ENCODE data around the gene RNF157. TPM values are rescaled to one million over a fixed set of nuclear protein-coding genes. Genes with fewer than 3 reads are reported as not detected.
A peak's percentile ranks its signal among the peaks of the same experiment; 100 is the strongest.

Gene RNF157
- total and polyA plus RNA-seq, 10 of the 15 experiments (the other 5 are each of a cell fraction or from before 2014, with no cell fraction given): 1.4 to 15.9 (median 9.6) TPM

DNA sequence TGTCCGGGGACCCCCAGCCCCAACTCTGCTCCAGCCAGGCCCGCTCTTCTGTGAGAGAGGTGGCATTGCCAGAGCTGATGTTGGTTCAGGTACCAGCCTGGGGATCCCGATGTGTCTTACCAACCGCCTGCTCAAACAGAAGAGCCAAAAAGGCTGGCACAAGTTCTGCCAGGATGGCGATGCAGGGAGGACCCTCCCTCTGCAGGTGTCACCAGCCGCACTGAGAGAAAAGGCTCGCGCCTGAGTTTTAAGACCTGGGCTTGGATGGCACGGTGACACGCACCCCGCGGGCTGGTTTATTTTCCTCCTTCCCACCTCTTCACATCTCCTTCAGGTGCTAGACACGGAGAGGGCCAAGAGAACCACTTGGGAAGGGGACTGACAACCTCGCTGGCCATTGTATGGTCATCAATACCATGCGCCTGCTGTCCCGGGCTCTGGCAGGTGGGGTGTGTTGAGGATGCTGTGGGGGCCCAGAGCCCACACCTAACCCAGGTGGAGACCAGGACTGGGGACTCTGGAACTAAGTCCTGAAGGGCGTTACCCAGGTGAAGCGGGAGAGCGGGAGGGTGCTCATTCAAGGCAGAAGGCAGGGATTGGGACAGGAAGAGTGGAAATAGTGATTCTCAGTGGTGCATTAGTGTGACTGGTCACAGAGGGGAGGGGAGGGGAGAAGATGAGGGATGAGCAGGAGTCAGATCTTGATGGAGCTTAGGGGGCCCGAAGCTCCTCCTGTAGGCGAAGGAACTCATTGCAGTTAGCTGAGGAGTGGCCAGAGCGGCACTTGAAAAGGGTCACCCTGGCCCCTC, 115.5 kb downstream of the RNF157 start:
- RAD21 ChIA-PET (ENCODE audit: unreplicated experiment): interaction anchor here (0.7 to 9.9 kb wide), 10 partner anchors 33 to 156 kb away, joined by 3 to 149 read pairs (median 12); partner anchors contain the start of gene UBALD2
- in situ Hi-C loops (cut with MboI) (loop anchor here (5.0 kb wide), 1 partner anchor 158 kb away; no protein-coding TSS in a partner anchor), intact Hi-C loops (cut with micrococcal nuclease; ENCODE audit: unreplicated experiment) (loop anchor here (10.0 kb wide), 1 partner anchor 260 kb away; the partner anchor contains the start of gene SPHK1)
- Histone ChIP-seq H3K9me3 (replicated peaks; ENCODE audit: control insufficient read depth, insufficient read depth, low read length) (no peaks in the 10 kb centered on the region), H4K20me1 (ENCODE audit: control insufficient read depth, insufficient read depth) (no peaks in the 10 kb centered on the region), H3K79me2 (ENCODE audit: control insufficient read depth, insufficient read depth, low read length) (no peaks in the 10 kb centered on the region), H3K27me3 (replicated peaks in 1 of 2; ENCODE audit: control insufficient read depth in 2 of 2, insufficient read depth in 2 of 2, low read length in 1 of 2) (no peaks in the 10 kb centered on the region), H3K4me3 (no peak overlapping the region), H3K9ac (ENCODE audit: control insufficient read depth, insufficient read depth, low read length) (no peak overlapping the region), H3K4me2 (ENCODE audit: control insufficient read depth, insufficient read depth) (no peak overlapping the region), H3K4me1 (ENCODE audit: control insufficient read depth, insufficient read depth, low read length) (peaks cover 6% of the 10 kb centered on the region), H2AFZ (ENCODE audit: control insufficient read depth, low read depth, low read length) (no peak overlapping the region), H3K36me3 (ENCODE audit: control insufficient read depth in 2 of 2, insufficient read depth in 2 of 2, low read length in 1 of 2) (no peaks in the 10 kb centered on the region), H3K27ac (ENCODE audit: control insufficient read depth, insufficient read depth) (no peak overlapping the region)
- FAIRE-seq (no peak), DNase-seq (ENCODE audit: low read depth, low spot score) (no peak), ATAC-seq (0 out of 3 replicates have a peak, but pooled peaks have one; percentile 6)
- SMC1A ChIA-PET (ENCODE audit: uncharacterized antibody, unreplicated experiment): interaction anchor here (0.6 to 9.0 kb wide), 13 partner anchors 9 to 171 kb away, joined by 3 to 77 read pairs (median 5); no protein-coding TSS in a partner anchor
- WGBS (ENCODE audit: insufficient coverage, insufficient replicate concordance, low lambda C conversion rate, missing lambda C conversion rate): 86% methylated on average over 22 of the region's 22 CpGs
- TF ChIP-seq, protein P1, sequence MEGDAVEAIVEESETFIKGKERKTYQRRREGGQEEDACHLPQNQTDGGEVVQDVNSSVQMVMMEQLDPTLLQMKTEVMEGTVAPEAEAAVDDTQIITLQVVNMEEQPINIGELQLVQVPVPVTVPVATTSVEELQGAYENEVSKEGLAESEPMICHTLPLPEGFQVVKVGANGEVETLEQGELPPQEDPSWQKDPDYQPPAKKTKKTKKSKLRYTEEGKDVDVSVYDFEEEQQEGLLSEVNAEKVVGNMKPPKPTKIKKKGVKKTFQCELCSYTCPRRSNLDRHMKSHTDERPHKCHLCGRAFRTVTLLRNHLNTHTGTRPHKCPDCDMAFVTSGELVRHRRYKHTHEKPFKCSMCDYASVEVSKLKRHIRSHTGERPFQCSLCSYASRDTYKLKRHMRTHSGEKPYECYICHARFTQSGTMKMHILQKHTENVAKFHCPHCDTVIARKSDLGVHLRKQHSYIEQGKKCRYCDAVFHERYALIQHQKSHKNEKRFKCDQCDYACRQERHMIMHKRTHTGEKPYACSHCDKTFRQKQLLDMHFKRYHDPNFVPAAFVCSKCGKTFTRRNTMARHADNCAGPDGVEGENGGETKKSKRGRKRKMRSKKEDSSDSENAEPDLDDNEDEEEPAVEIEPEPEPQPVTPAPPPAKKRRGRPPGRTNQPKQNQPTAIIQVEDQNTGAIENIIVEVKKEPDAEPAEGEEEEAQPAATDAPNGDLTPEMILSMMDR (IDR thresholded peaks at IDR 0.05 in 2 of 3, conservative IDR thresholded peaks at IDR 0.05 in 1 of 3; ENCODE audit: control insufficient read depth in 2 of 3, extremely low read depth in 1 of 3, insufficient read depth in 1 of 3, low read depth in 3 of 3, low read length in 3 of 3): peak; percentile 0 to 48 (median 28); a peak in 1 of 6 replicates
- no peak for TF ChIP-seq CBX5 (IDR thresholded peaks at IDR 0.05; ENCODE audit: low read depth)
- 0 out of 2 replicates have a peak, but pooled peaks have one; percentile 14 for TF ChIP-seq RAD21 (IDR thresholded peaks at IDR 0.05; ENCODE audit: insufficient read depth, low read depth, low read length)
- POLR2A ChIA-PET: interaction anchor here (2.8 kb wide), 1 partner anchor 55 kb away, joined by 11 read pairs; no protein-coding TSS in a partner anchor
- CTCF ChIA-PET: interaction anchor here (0.5 to 18.3 kb wide), 21 partner anchors 9 to 175 kb away, joined by 3 to 316 read pairs (median 5); no protein-coding TSS in a partner anchor
- BruUV-seq (replicated peaks): no TSS peak

Data from GM12878 (cell line).